HepG2 (cell line): Measurements from ENCODE around the gene SASH1. TPM values are rescaled to one million over a fixed set of nuclear protein-coding genes. Genes with fewer than 3 reads are reported as not detected.

Source experiments
- ATAC-seq: fragments of 200-7000 bp; cut with Tn5 transposase; 3 replicates; pipeline ENCODE4 v1.9.1; 2020; ENCODE audit warnings: mild to moderate bottlenecking, moderate library complexity
- BruUV-seq: library from RNA; stranded (reverse); fragments of 400-500 nt; replicated peaks from 2 replicates; lab custom pipeline; 2021; lab: Mats Ljungman, UMichigan
- CTCF ChIA-PET: fragments of 300-600 bp; formaldehyde crosslinking; extraction: SDS; loops from one replicate; lab custom pipeline; 2021; ENCODE audit warnings: low total read pairs, inconsistent platforms, low intra/inter-chr PET ratio; lab: Yijun Ruan, JAX
- POLR2A ChIA-PET: fragments of 350-600 bp; sonication (Branson Sonifier 250); formaldehyde crosslinking; loops from one replicate; lab custom pipeline; 2020; ENCODE audit warnings: antibody characterized with exemption, inconsistent platforms; lab: Yijun Ruan, JAX
- DNase-seq: peaks from one replicate; pipeline ENCODE4 v3.0.0-alpha.2; 2015; ENCODE audit warnings: low spot score
- FAIRE-seq: peaks from 3 replicates; lab custom pipeline; 2011; peaks lifted over from hg19 to GRCh38; lab: Jason Lieb, UNC
- H2AFZ ChIP-seq: one replicate; pipeline ENCODE4 v1.6.1; 2011; ENCODE audit warnings: low read length, inconsistent platforms
- H3K27ac ChIP-seq: fragments of 300-600 bp; 3 replicates; pipeline ENCODE4 v1.8.0; 2011; ENCODE audit warnings: mixed run types, mild to moderate bottlenecking, mixed read lengths, low read length, inconsistent platforms; ENCODE audit not compliant: insufficient read depth; ENCODE audit errors: extremely low read length
- H3K27me3 ChIP-seq, 2 experiments: fragments of 200-600 bp in 1 of 2; 2 replicates in 1 of 2; 3 replicates in 1 of 2; pipeline versions ENCODE4 v1.6.0 to v1.8.0; 2011; ENCODE audit warnings: low read length in 2 of 2, mild to moderate bottlenecking in 2 of 2, moderate library complexity in 2 of 2, inconsistent platforms in 1 of 2; ENCODE audit not compliant: insufficient read depth in 2 of 2, control insufficient read depth in 1 of 2
- H3K36me3 ChIP-seq, 2 experiments: fragments of 200-600 bp in 1 of 2; replicated peaks in 1 of 2; 2 replicates in 1 of 2; 3 replicates in 1 of 2; pipeline versions ENCODE4 v1.5.1 to v1.8.0; 2011; ENCODE audit warnings: low read length in 2 of 2, inconsistent platforms in 1 of 2; ENCODE audit not compliant: insufficient read depth in 2 of 2, control insufficient read depth in 1 of 2
- H3K4me1 ChIP-seq: 2 replicates; pipeline ENCODE4 v1.5.1; 2012; ENCODE audit warnings: low read length, inconsistent platforms; ENCODE audit not compliant: insufficient read depth
- H3K4me2 ChIP-seq: 2 replicates; pipeline ENCODE4 v1.6.0; 2011; ENCODE audit warnings: low read depth, low read length, inconsistent platforms
- H3K4me3 ChIP-seq, 3 experiments: fragments of 200-600 bp in 1 of 3; sonication (generic), shearing (Covaris generic) in 1 of 3; replicated peaks in 1 of 3; 2 replicates each; pipeline ENCODE4 v1.5.1; 2011 to 2016; ENCODE audit warnings: low read length in 3 of 3, inconsistent platforms in 2 of 3, low read depth in 2 of 3, mild to moderate bottlenecking in 2 of 3, control low read depth in 1 of 3, mixed read lengths in 1 of 3; ENCODE audit not compliant: insufficient read depth in 1 of 3
- H3K79me2 ChIP-seq: one replicate; pipeline ENCODE4 v1.6.1; 2011; ENCODE audit warnings: low read length, inconsistent platforms; ENCODE audit not compliant: insufficient read depth
- H3K9ac ChIP-seq: 2 replicates; pipeline ENCODE4 v1.6.0; 2011; ENCODE audit warnings: mild to moderate bottlenecking, low read depth, low read length, inconsistent platforms; ENCODE audit not compliant: insufficient read depth
- H3K9me3 ChIP-seq: 2 replicates; pipeline ENCODE4 v1.5.1; 2012; ENCODE audit warnings: mild to moderate bottlenecking, low read length
- H4K20me1 ChIP-seq: 2 replicates; pipeline ENCODE4 v1.6.0; 2011; ENCODE audit warnings: inconsistent platforms, mild to moderate bottlenecking, low read length, moderate library complexity; ENCODE audit not compliant: insufficient read depth
- AKAP8 ChIP-seq: sonication (generic); formaldehyde crosslinking; IDR thresholded peaks from 2 replicates; pipeline ENCODE4 v1.5.1; 2020; ENCODE audit warnings: mild to moderate bottlenecking, missing genetic modification reagents
- CREB3 ChIP-seq: sonication (generic); formaldehyde crosslinking; IDR thresholded peaks from 2 replicates; pipeline ENCODE4 v1.5.0; 2020; ENCODE audit warnings: missing genetic modification reagents
- PPARG ChIP-seq: conservative IDR thresholded peaks from 2 replicates; pipeline ENCODE4 v1.6.1; 2016; ENCODE audit warnings: missing biosample characterization, missing genetic modification reagents
- SATB2 ChIP-seq: sonication (generic); formaldehyde crosslinking; IDR thresholded peaks from 2 replicates; pipeline ENCODE4 v1.5.0; 2020; ENCODE audit warnings: missing genetic modification reagents
- TCF7L2 ChIP-seq: IDR thresholded peaks from 2 replicates; pipeline ENCODE4 v1.6.1; 2011; ENCODE audit warnings: mild to moderate bottlenecking, low read depth, low read length, moderate library complexity
- THYN1 ChIP-seq: sonication (generic); formaldehyde crosslinking; IDR thresholded peaks from 2 replicates; pipeline ENCODE4 v1.8.1; 2023; ENCODE audit warnings: low read depth, mild to moderate bottlenecking, moderate library complexity, missing genetic modification reagents, borderline replicate concordance
- ZFP1 ChIP-seq: IDR thresholded peaks from 2 replicates; pipeline ENCODE4 v1.6.1; 2016
- ZNF780A ChIP-seq: sonication (generic); formaldehyde crosslinking; IDR thresholded peaks from 2 replicates; pipeline ENCODE4 v1.8.0; 2022; ENCODE audit warnings: mild to moderate bottlenecking, missing genetic modification reagents, moderate library complexity
- WGBS: methylation state at CpG from one replicate; pipeline ENCODE4 v1.1.6; 2017; ENCODE audit warnings: low lambda C conversion rate; 5-methylcytosine and 5-hydroxymethylcytosine counted together
- in situ Hi-C: cut with HindIII; loops from 2 replicates; pipeline ENCODE4 v1.10.0; 2017; ENCODE audit warnings: low pct_unique_long_range_greater_than_20kb; ENCODE audit not compliant: extremely low pct_ligation_motif_present
- intact Hi-C: fragments of 100-400 bp; cut with micrococcal nuclease; formaldehyde crosslinking; loops from one replicate; pipeline ENCODE4 v1.10.0; 2022; ENCODE audit not compliant: unreplicated experiment
- polyA plus RNA-seq, 8 experiments: library from polyadenylated mRNA; depleted of rRNA in 3 of 8; stranded (reverse) in 7 of 8; unstranded in 1 of 8; fragments of >200 nt; fragmentation: Illumina TruSeq in 4 of 8; extraction: Trizol in 4 of 8; gene quantifications; 2 replicates each; pipeline versions ENCODE4 v1.2.1 to v1.2.3, GENCODE V29; 2011 to 2016; ENCODE audit warnings: low read depth in 4 of 8, missing spikeins in 1 of 8, mixed read lengths in 1 of 8; ENCODE audit not compliant: insufficient read depth in 1 of 8
- total RNA-seq, 5 experiments: library from RNA; depleted of rRNA; stranded (reverse); fragments of >200 nt; fragmentation: Illumina TruSeq; extraction: Trizol; gene quantifications; 2 replicates each; pipeline ENCODE4 v1.2.3, GENCODE V29; 2016; ENCODE audit warnings: low read depth in 1 of 5

Gene SASH1
- total and polyA plus RNA-seq, 2 of the 13 experiments (the other 11 are each of a cell fraction or from before 2014, with no cell fraction given), result 7.5 to 8.2 TPM

DNA sequence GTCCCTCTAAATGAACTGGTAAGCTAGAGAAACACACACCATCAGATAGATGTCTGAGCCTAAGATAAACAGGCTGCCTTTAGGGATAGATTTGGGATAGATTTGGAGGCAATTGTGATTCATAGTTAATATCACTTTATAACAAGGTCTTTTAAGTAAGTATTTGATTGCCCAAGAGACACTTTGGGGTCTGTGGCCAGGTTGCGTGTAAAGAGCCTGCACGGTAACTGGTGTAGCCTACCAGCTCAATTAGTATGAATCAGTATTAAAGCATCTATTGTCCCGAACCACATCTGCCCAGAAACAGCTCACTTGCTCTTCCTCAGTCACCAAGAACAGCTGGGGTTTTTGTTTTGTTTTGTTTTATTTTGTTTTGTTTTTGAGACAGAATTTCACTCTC, 193.3 kb downstream of the SASH1 start:
- Histone ChIP-seq H2AFZ (no peak overlapping the region), H3K27me3 (no peaks in the 10 kb centered on the region), H3K4me1 (no peaks in the 10 kb centered on the region; the same call in 1 of the 2 replicates), H4K20me1 (no peaks in the 10 kb centered on the region), H3K79me2 (no peaks in the 10 kb centered on the region), H3K27ac (no peak overlapping the region), H3K4me2 (no peak overlapping the region), H3K9ac (no peak overlapping the region), H3K9me3 (no peaks in the 10 kb centered on the region), H3K36me3 (peaks cover 34 to 62% of the 10 kb centered on the region in 2 experiments), H3K4me3 (no peak overlapping the region)
- in situ Hi-C loops, result no loop called here
- no TSS peak for BruUV-seq
- ChIA-PET POLR2A (no interaction called here), CTCF (no interaction called here)
- ATAC-seq (no peak), FAIRE-seq (no peak), DNase-seq (no peak)
- TF ChIP-seq TCF7L2 (no peak), THYN1 (CRISPR knock-in tag) (no peak), ZFP1 (no peak), ZNF780A (no peak), PPARG (CRISPR knock-in tag) (no peak), AKAP8 (no peak), SATB2 (CRISPR knock-in tag) (no peak), CREB3 (CRISPR knock-in tag) (no peak)
- intact Hi-C loops, result no loop called here
- 94% methylated on average over 3 of the region's 3 CpGs for WGBS
